Body of pancreas (tissue), 4 donors: ENCODE measurements around the gene RAMP3. TPM values are rescaled to one million over a fixed set of nuclear protein-coding genes. Genes with fewer than 3 reads are reported as not detected.

Experiments used
- ATAC-seq: fragments of 150-250 bp; one replicate; pipeline ENCODE4 v1.9.1; 2016
- DNase-seq, 4 donors: peaks; one replicate each; pipeline ENCODE4 v3.0.0-alpha.2; 2019
- H3K27ac ChIP-seq, 4 donors: fragments of 200-600 bp; sonication (generic); 1 replicate in 3 of 4; 2 replicates in 1 of 4; pipeline versions ENCODE4 v1.5.1 to v1.6.1; 2016 to 2019; ENCODE audit warnings: mild to moderate bottlenecking in 1 of 4, mixed read lengths in 1 of 4, moderate library complexity in 1 of 4
- H3K27me3 ChIP-seq, 2 donors: fragments of 200-600 bp; sonication (generic); one replicate each; pipeline ENCODE4 v1.6.0; 2016; ENCODE audit warnings: mild to moderate bottlenecking in 1 of 2
- H3K36me3 ChIP-seq, 2 donors: fragments of 200-600 bp; sonication (generic); replicated peaks in 1 of 2; 2 replicates each; pipeline ENCODE4 v1.5.1; 2016; ENCODE audit warnings: low read depth in 2 of 2; ENCODE audit not compliant: insufficient read depth in 1 of 2
- H3K4me1 ChIP-seq: fragments of 200-600 bp; sonication (generic); one replicate; pipeline ENCODE4 v1.6.0; 2016
- H3K4me3 ChIP-seq, 2 donors: fragments of 200-600 bp; sonication (generic); 1 replicate in 1 of 2; 2 replicates in 1 of 2; pipeline ENCODE4 v1.5.1; 2016 to 2019
- H3K9me3 ChIP-seq, 3 donors: fragments of 200-600 bp; sonication (generic); 1 replicate in 2 of 3; 2 replicates in 1 of 3; pipeline ENCODE4 v1.5.1; 2016
- CTCF ChIP-seq, 7 experiments: fragments of 450-650 bp in 4 of 7; fragments of 200-600 bp in 3 of 7; sonication (generic) in 3 of 7; IDR thresholded peaks; one replicate each; pipeline ENCODE4 v1.5.1; 2016 to 2019; ENCODE audit warnings: antibody characterized with exemption in 7 of 7
- POLR2A ChIP-seq, 3 donors: fragments of 450-650 bp; IDR thresholded peaks; one replicate each; pipeline ENCODE4 v1.6.1; 2016; ENCODE audit warnings: antibody characterized with exemption in 3 of 3, mild to moderate bottlenecking in 2 of 3
- WGBS, 2 donors: methylation state at CpG; one replicate each; pipeline ENCODE4 v1.1.5; 2017; 5-methylcytosine and 5-hydroxymethylcytosine counted together
- intact Hi-C: fragments of 100-400 bp; cut with DNase I; formaldehyde crosslinking; loops from one replicate; pipeline ENCODE4 v1.15.1; 2023
- total RNA-seq, 2 donors: library from RNA; depleted of rRNA; stranded (reverse); fragments of >200 nt; gene quantifications; one replicate each; pipeline ENCODE4 v1.1.0, GENCODE V29; 2016

RAMP3 gene
- total RNA-seq, 2 donors from 2014 or later: 14.0 to 23.1 TPM

GRCh38 chr7:45189151-45189970 lies 31.8 kb downstream of the RAMP3 start:
- Histone ChIP-seq H3K4me3 (no peak overlapping the region), H3K9me3 (no peaks in the 10 kb centered on the region), H3K27ac (no peak overlapping the region), H3K27me3 (no peaks in the 10 kb centered on the region), H3K4me1 (no peaks in the 10 kb centered on the region), H3K36me3 (no peaks in the 10 kb centered on the region)
- no peak for ATAC-seq
- DNase-seq: no peak
- intact Hi-C loops: no loop called here
- TF ChIP-seq POLR2A (IDR thresholded peaks at IDR 0.05): no peak
- TF ChIP-seq CTCF (IDR thresholded peaks at IDR 0.05): no peak
- 69 to 82% methylated on average over 16 to 20 of the region's 20 CpGs for WGBS, 2 donors

- Histone ChIP-seq H3K9me3 (no peaks in the 10 kb centered on the region), H3K4me3 (no peak overlapping the region), H3K27ac (no peak overlapping the region), H3K36me3 (no peaks in the 10 kb centered on the region), H3K27me3 (no peaks in the 10 kb centered on the region), H3K4me1 (no peaks in the 10 kb centered on the region)
- TF ChIP-seq POLR2A (IDR thresholded peaks at IDR 0.05) (no peak), CTCF (IDR thresholded peaks at IDR 0.05) (no peak)
- DNase-seq (no peak), ATAC-seq (no peak)
- intact Hi-C loops: no loop called here
- WGBS, 2 donors: 81 to 84% methylated on average over 14 to 15 of the region's 15 CpGs
Observed at GRCh38 chr7:45190406-45191165, 33.0 kb downstream of the RAMP3 start.

GRCh38 chr7:45191396-45191795 lies 33.8 kb downstream of the RAMP3 start:
- Histone ChIP-seq H3K4me1 (no peaks in the 10 kb centered on the region), H3K9me3 (no peaks in the 10 kb centered on the region), H3K27me3 (no peaks in the 10 kb centered on the region), H3K27ac (no peak overlapping the region), H3K4me3 (no peak overlapping the region), H3K36me3 (no peaks in the 10 kb centered on the region)
- no peak for DNase-seq
- TF ChIP-seq CTCF (IDR thresholded peaks at IDR 0.05): no peak
- no peak for TF ChIP-seq POLR2A (IDR thresholded peaks at IDR 0.05)
- ATAC-seq: no peak
- intact Hi-C loops: no loop called here
- WGBS, 2 donors: 43 to 83% methylated on average over 3 of the region's 3 CpGs

- Histone ChIP-seq H3K4me3 (no peak overlapping the region), H3K27me3 (no peaks in the 10 kb centered on the region), H3K27ac (no peak overlapping the region), H3K9me3 (no peaks in the 10 kb centered on the region), H3K36me3 (no peaks in the 10 kb centered on the region), H3K4me1 (no peaks in the 10 kb centered on the region)
- ATAC-seq: no peak
- intact Hi-C loops: no loop called here
- TF ChIP-seq POLR2A (IDR thresholded peaks at IDR 0.05): no peak
- TF ChIP-seq CTCF (IDR thresholded peaks at IDR 0.05): no peak
- DNase-seq: no peak
- WGBS, 2 donors: 42 to 47% methylated on average over 11 of the region's 11 CpGs
Observed at GRCh38 chr7:45192621-45193041, 35.0 kb downstream of the RAMP3 start.
